K562 (cell line): ENCODE data around the gene COX20. TPM values are rescaled to one million over a fixed set of nuclear protein-coding genes. Genes with fewer than 3 reads are reported as not detected.

Source experiments
- GABPB2 ChIP-seq: fragments of 250-450 bp; sonication (Bioruptor Pico); conservative IDR thresholded peaks from 2 replicates; pipeline ENCODE4 v1.5.1; 2021; ENCODE audit warnings: mild to moderate bottlenecking
- L3MBTL2 ChIP-seq: fragments of 450-650 bp; IDR thresholded peaks from 2 replicates; pipeline ENCODE4 v1.6.1; 2016; ENCODE audit warnings: mild to moderate bottlenecking, moderate library complexity
- NELFE ChIP-seq: IDR thresholded peaks from 2 replicates; pipeline ENCODE4 v1.6.1; 2011; ENCODE audit warnings: mild to moderate bottlenecking; ENCODE audit not compliant: insufficient read depth, insufficient read length
- NFIC ChIP-seq: fragments of 450-650 bp; IDR thresholded peaks from 2 replicates; pipeline ENCODE4 v1.6.1; 2017; ENCODE audit warnings: mild to moderate bottlenecking, inconsistent platforms
- SMARCA4 ChIP-seq: fragments of 450-650 bp; IDR thresholded peaks from 2 replicates; pipeline ENCODE4 v1.6.1; 2016
- ZBTB17 ChIP-seq: fragments of 450-650 bp; formaldehyde crosslinking; IDR thresholded peaks from 2 replicates; pipeline ENCODE4 v1.4.0; 2020; ENCODE audit warnings: mild to moderate bottlenecking
- polyA plus RNA-seq, 8 experiments: library from polyadenylated mRNA; depleted of rRNA in 4 of 8; stranded (reverse) in 5 of 8; unstranded in 3 of 8; fragments of >200 nt; fragmentation: Nextera tagmentation in 2 of 8; fragmentation: Illumina TruSeq in 1 of 8; extraction: Ambion mirVana in 2 of 8; extraction: Trizol in 1 of 8; gene quantifications; 2 replicates each; pipeline versions ENCODE4 v1.2.1 to v1.2.3, GENCODE V29; 2011 to 2014; ENCODE audit warnings: inconsistent platforms in 1 of 8, missing spikeins in 1 of 8
- total RNA-seq, 7 experiments: library from RNA; depleted of rRNA in 6 of 7; stranded (reverse); fragments of >200 nt in 6 of 7; fragmentation: Illumina TruSeq in 2 of 7; extraction: Trizol in 2 of 7; gene quantifications; 2 replicates each; pipeline versions ENCODE4 v1.2.1 to v1.2.3, GENCODE V29; 2011 to 2021; ENCODE audit warnings: low replicate concordance in 1 of 7
- TF ChIP-seq, protein P1 (sequence below), 2 experiments: fragments of 450-650 bp; IDR thresholded peaks; 2 replicates each; pipeline ENCODE4 v1.6.1; 2018; ENCODE audit warnings: mild to moderate bottlenecking in 2 of 2, low read depth in 1 of 2; ENCODE audit not compliant: partially characterized antibody in 2 of 2
- TF ChIP-seq, protein P2 (sequence below), 2 experiments: fragments of 200-800 bp in 1 of 2; sonication (Bioruptor generic) in 1 of 2; sonication (generic) in 1 of 2; formaldehyde crosslinking in 1 of 2; IDR thresholded peaks in 1 of 2; conservative IDR thresholded peaks in 1 of 2; 2 replicates each; pipeline versions ENCODE4 v1.5.0 to v1.6.1; 2016 to 2020; ENCODE audit warnings: missing compliant biosample characterization in 1 of 2, missing genetic modification characterization in 1 of 2, missing genetic modification reagents in 1 of 2
- TF ChIP-seq, protein P3 (sequence below): IDR thresholded peaks from 3 replicates; pipeline ENCODE4 v1.6.1; 2011; ENCODE audit warnings: borderline replicate concordance, mild to moderate bottlenecking, moderate library complexity; ENCODE audit not compliant: insufficient read length; ENCODE audit errors: extremely low read depth
- TF ChIP-seq, protein P4 (sequence below): fragments of 200-800 bp; sonication (Bioruptor generic); IDR thresholded peaks from 2 replicates; pipeline ENCODE4 v1.6.1; 2017; ENCODE audit warnings: missing genetic modification characterization, missing compliant biosample characterization
- TF ChIP-seq, protein P5 (sequence below): fragments of 450-650 bp; IDR thresholded peaks from 2 replicates; pipeline ENCODE4 v1.6.1; 2016; ENCODE audit warnings: antibody characterized with exemption

Gene COX20
- total and polyA plus RNA-seq, 9 of the 15 experiments (the other 6 are each of a cell fraction or from before 2014, with no cell fraction given) = 41.5 to 192 (median 84.3) TPM

DNA sequence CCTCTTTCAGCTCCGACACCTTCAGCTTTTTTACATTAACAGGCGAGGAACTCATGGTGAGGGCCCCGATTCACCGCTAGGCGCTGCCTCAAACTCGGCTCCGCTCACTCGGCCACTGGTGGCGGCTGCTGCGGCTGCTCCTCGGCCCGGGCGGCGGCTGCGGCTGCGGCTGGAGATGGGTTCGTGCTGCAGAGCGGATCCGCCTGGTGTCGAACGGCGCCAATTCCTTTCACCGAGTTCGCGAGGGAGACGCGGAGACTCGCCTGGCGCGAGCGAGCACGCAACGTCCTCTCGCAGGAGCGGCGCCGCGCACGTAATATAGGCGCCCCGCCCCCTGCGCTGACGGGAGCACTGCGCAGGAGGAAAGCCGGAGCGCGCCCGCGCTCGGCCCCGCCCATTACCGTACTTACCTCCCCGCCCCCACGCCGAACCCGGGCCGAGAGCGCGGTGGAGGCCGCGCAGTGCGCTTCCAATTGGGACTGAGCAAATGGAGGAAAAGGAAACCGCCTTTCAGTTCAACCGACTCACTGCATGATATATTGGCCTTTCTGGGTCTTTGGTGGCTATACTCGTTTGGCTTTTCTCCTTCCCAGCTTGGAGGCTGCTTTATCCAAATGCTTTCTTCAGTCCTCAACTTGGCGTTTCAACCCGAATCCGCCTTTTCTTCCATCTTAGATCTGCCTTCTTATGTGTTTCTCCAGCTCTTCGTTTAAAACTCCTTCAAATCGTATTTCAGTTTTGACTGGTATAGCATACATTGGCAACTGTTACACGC, 29.0 kb downstream of the COX20 start, which contains the start of gene HNRNPU (continued):
- TF ChIP-seq, protein P1, sequence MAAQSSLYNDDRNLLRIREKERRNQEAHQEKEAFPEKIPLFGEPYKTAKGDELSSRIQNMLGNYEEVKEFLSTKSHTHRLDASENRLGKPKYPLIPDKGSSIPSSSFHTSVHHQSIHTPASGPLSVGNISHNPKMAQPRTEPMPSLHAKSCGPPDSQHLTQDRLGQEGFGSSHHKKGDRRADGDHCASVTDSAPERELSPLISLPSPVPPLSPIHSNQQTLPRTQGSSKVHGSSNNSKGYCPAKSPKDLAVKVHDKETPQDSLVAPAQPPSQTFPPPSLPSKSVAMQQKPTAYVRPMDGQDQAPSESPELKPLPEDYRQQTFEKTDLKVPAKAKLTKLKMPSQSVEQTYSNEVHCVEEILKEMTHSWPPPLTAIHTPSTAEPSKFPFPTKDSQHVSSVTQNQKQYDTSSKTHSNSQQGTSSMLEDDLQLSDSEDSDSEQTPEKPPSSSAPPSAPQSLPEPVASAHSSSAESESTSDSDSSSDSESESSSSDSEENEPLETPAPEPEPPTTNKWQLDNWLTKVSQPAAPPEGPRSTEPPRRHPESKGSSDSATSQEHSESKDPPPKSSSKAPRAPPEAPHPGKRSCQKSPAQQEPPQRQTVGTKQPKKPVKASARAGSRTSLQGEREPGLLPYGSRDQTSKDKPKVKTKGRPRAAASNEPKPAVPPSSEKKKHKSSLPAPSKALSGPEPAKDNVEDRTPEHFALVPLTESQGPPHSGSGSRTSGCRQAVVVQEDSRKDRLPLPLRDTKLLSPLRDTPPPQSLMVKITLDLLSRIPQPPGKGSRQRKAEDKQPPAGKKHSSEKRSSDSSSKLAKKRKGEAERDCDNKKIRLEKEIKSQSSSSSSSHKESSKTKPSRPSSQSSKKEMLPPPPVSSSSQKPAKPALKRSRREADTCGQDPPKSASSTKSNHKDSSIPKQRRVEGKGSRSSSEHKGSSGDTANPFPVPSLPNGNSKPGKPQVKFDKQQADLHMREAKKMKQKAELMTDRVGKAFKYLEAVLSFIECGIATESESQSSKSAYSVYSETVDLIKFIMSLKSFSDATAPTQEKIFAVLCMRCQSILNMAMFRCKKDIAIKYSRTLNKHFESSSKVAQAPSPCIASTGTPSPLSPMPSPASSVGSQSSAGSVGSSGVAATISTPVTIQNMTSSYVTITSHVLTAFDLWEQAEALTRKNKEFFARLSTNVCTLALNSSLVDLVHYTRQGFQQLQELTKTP (IDR thresholded peaks at IDR 0.05; ENCODE audit: low read depth in 1 of 2, partially characterized antibody in 2 of 2) = peak; percentile 70 to 90
- TF ChIP-seq, protein P2, sequence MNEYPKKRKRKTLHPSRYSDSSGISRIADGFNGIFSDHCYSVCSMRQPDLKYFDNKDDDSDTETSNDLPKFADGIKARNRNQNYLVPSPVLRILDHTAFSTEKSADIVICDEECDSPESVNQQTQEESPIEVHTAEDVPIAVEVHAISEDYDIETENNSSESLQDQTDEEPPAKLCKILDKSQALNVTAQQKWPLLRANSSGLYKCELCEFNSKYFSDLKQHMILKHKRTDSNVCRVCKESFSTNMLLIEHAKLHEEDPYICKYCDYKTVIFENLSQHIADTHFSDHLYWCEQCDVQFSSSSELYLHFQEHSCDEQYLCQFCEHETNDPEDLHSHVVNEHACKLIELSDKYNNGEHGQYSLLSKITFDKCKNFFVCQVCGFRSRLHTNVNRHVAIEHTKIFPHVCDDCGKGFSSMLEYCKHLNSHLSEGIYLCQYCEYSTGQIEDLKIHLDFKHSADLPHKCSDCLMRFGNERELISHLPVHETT (CRISPR knock-in tag; conservative IDR thresholded peaks at IDR 0.05 in 1 of 2, IDR thresholded peaks at IDR 0.05 in 1 of 2) = peak in 1 of 2 experiments; percentile 97; a peak in 2 of 4 replicates
- TF ChIP-seq SMARCA4 = peak; percentile 64; the same call in 1 of the 2 replicates
- TF ChIP-seq, protein P3, sequence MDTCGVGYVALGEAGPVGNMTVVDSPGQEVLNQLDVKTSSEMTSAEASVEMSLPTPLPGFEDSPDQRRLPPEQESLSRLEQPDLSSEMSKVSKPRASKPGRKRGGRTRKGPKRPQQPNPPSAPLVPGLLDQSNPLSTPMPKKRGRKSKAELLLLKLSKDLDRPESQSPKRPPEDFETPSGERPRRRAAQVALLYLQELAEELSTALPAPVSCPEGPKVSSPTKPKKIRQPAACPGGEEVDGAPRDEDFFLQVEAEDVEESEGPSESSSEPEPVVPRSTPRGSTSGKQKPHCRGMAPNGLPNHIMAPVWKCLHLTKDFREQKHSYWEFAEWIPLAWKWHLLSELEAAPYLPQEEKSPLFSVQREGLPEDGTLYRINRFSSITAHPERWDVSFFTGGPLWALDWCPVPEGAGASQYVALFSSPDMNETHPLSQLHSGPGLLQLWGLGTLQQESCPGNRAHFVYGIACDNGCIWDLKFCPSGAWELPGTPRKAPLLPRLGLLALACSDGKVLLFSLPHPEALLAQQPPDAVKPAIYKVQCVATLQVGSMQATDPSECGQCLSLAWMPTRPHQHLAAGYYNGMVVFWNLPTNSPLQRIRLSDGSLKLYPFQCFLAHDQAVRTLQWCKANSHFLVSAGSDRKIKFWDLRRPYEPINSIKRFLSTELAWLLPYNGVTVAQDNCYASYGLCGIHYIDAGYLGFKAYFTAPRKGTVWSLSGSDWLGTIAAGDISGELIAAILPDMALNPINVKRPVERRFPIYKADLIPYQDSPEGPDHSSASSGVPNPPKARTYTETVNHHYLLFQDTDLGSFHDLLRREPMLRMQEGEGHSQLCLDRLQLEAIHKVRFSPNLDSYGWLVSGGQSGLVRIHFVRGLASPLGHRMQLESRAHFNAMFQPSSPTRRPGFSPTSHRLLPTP = no peak
- TF ChIP-seq NELFE = no peak
- TF ChIP-seq, protein P4, sequence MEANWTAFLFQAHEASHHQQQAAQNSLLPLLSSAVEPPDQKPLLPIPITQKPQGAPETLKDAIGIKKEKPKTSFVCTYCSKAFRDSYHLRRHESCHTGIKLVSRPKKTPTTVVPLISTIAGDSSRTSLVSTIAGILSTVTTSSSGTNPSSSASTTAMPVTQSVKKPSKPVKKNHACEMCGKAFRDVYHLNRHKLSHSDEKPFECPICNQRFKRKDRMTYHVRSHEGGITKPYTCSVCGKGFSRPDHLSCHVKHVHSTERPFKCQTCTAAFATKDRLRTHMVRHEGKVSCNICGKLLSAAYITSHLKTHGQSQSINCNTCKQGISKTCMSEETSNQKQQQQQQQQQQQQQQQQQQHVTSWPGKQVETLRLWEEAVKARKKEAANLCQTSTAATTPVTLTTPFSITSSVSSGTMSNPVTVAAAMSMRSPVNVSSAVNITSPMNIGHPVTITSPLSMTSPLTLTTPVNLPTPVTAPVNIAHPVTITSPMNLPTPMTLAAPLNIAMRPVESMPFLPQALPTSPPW (CRISPR knock-in tag) = peak; percentile 85
- TF ChIP-seq NFIC = peak; percentile 37
- TF ChIP-seq ZBTB17 = no peak; the same call in 1 of the 2 replicates
- TF ChIP-seq L3MBTL2 = peak; percentile 66; the same call in 1 of the 2 replicates
- peak; percentile 67; the same call in 1 of the 2 replicates for TF ChIP-seq GABPB2 (CRISPR knock-in tag)
- TF ChIP-seq, protein P5, sequence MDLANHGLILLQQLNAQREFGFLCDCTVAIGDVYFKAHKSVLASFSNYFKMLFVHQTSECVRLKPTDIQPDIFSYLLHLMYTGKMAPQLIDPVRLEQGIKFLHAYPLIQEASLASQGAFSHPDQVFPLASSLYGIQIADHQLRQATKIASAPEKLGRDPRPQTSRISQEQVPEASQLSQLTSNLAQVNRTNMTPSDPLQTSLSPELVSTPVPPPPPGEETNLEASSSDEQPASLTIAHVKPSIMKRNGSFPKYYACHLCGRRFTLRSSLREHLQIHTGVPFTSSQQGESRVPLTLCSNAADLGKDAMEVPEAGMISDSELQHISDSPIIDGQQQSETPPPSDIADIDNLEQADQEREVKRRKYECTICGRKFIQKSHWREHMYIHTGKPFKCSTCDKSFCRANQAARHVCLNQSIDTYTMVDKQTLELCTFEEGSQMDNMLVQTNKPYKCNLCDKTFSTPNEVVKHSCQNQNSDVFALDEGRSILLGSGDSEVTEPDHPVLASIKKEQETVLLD = peak; percentile 98
